ENCODE measurements around the gene NCAPG. TPM values are rescaled to one million over a fixed set of nuclear protein-coding genes. Genes with fewer than 3 reads are reported as not detected.
A peak's percentile ranks its signal among the peaks of the same experiment; 100 is the strongest.

NCAPG gene
- total and polyA plus RNA-seq, 9 of the 15 experiments (the other 6 are each of a cell fraction or from before 2014, with no cell fraction given) = 25.6 to 102 (median 65.3) TPM

DNA sequence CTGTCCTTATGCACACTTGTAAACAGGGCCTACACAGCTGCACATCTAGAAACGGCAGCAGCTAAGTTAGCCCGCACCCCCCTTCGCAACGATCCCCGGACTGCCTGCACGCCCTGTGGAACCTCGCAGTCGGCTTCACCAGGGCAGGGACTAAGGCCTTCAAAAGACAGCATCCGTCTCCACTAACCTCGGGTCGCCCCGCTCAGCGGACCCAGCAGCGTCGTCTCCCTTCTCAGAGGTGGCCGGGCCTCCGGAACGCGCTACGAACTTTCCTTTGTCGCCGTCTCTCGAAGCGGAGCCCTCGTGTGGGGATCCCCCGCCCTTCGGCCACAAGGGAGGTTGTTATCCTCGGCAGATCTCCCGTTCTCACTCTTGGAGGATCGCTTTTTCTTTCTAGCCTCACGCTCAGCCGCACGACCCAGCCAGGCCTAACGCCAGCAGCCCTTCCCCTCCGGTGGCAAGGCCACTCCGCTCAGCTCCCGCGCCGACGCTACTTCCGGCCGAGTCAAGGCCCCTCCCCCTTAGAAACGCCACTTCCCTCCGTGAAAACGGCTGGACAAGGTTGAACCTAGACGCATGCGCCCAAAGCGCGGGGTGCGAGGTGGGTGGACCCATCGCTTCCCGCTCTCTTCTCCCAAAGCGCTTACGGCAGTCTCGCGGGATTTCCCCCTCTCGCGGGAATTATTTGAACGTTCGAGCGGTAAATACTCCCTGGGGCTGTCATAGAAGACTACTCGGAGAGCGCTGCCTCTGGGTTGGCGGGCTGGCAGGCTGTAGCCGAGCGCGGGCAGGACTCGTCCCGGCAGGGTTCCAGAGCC, at the start of gene NCAPG, which contains the start of gene DCAF16 (continued):
- TF ChIP-seq, protein P1, sequence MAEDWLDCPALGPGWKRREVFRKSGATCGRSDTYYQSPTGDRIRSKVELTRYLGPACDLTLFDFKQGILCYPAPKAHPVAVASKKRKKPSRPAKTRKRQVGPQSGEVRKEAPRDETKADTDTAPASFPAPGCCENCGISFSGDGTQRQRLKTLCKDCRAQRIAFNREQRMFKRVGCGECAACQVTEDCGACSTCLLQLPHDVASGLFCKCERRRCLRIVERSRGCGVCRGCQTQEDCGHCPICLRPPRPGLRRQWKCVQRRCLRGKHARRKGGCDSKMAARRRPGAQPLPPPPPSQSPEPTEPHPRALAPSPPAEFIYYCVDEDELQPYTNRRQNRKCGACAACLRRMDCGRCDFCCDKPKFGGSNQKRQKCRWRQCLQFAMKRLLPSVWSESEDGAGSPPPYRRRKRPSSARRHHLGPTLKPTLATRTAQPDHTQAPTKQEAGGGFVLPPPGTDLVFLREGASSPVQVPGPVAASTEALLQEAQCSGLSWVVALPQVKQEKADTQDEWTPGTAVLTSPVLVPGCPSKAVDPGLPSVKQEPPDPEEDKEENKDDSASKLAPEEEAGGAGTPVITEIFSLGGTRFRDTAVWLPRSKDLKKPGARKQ (CRISPR knock-in tag; IDR thresholded peaks at IDR 0.05) = no peak
- TF ChIP-seq, protein P2, sequence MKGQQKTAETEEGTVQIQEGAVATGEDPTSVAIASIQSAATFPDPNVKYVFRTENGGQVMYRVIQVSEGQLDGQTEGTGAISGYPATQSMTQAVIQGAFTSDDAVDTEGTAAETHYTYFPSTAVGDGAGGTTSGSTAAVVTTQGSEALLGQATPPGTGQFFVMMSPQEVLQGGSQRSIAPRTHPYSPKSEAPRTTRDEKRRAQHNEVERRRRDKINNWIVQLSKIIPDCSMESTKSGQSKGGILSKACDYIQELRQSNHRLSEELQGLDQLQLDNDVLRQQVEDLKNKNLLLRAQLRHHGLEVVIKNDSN (CRISPR knock-in tag; IDR thresholded peaks at IDR 0.05) = peak; percentile 32; the same call in 1 of the 2 replicates
- no peak for TF ChIP-seq NFE2 (IDR thresholded peaks at IDR 0.05; ENCODE audit: low read depth)
- TF ChIP-seq MAFG (tag; conservative IDR thresholded peaks at IDR 0.05) = no peak
- no peak for TF ChIP-seq CEBPB (tag; IDR thresholded peaks at IDR 0.05)
- no peak for TF ChIP-seq NCOA2 (IDR thresholded peaks at IDR 0.05; ENCODE audit: partially characterized antibody in 2 of 2)
- TF ChIP-seq ZNF696 (CRISPR knock-in tag; conservative IDR thresholded peaks at IDR 0.05) = no peak
- peak; percentile 87 for TF ChIP-seq SP1 (CRISPR knock-in tag; IDR thresholded peaks at IDR 0.05)
- peak; percentile 14; the same call in 1 of the 2 replicates for TF ChIP-seq DPF2 (IDR thresholded peaks at IDR 0.05)
- no peak for TF ChIP-seq LEF1 (IDR thresholded peaks at IDR 0.05)
- TF ChIP-seq, protein P3, sequence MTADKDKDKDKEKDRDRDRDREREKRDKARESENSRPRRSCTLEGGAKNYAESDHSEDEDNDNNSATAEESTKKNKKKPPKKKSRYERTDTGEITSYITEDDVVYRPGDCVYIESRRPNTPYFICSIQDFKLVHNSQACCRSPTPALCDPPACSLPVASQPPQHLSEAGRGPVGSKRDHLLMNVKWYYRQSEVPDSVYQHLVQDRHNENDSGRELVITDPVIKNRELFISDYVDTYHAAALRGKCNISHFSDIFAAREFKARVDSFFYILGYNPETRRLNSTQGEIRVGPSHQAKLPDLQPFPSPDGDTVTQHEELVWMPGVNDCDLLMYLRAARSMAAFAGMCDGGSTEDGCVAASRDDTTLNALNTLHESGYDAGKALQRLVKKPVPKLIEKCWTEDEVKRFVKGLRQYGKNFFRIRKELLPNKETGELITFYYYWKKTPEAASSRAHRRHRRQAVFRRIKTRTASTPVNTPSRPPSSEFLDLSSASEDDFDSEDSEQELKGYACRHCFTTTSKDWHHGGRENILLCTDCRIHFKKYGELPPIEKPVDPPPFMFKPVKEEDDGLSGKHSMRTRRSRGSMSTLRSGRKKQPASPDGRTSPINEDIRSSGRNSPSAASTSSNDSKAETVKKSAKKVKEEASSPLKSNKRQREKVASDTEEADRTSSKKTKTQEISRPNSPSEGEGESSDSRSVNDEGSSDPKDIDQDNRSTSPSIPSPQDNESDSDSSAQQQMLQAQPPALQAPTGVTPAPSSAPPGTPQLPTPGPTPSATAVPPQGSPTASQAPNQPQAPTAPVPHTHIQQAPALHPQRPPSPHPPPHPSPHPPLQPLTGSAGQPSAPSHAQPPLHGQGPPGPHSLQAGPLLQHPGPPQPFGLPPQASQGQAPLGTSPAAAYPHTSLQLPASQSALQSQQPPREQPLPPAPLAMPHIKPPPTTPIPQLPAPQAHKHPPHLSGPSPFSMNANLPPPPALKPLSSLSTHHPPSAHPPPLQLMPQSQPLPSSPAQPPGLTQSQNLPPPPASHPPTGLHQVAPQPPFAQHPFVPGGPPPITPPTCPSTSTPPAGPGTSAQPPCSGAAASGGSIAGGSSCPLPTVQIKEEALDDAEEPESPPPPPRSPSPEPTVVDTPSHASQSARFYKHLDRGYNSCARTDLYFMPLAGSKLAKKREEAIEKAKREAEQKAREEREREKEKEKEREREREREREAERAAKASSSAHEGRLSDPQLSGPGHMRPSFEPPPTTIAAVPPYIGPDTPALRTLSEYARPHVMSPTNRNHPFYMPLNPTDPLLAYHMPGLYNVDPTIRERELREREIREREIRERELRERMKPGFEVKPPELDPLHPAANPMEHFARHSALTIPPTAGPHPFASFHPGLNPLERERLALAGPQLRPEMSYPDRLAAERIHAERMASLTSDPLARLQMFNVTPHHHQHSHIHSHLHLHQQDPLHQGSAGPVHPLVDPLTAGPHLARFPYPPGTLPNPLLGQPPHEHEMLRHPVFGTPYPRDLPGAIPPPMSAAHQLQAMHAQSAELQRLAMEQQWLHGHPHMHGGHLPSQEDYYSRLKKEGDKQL (CRISPR knock-in tag; IDR thresholded peaks at IDR 0.05; ENCODE audit: borderline replicate concordance) = peak; percentile 95
- 0 out of 2 replicates have a peak, but pooled peaks have one; percentile 25 for TF ChIP-seq ZBTB17 (CRISPR knock-in tag; IDR thresholded peaks at IDR 0.05)
- TF ChIP-seq PPARD (CRISPR knock-in tag; IDR thresholded peaks at IDR 0.05) = no peak
- no peak for TF ChIP-seq CREBBP (IDR thresholded peaks at IDR 0.05; ENCODE audit: low read depth, low read length)
- no peak for TF ChIP-seq CBFB (CRISPR knock-in tag; IDR thresholded peaks at IDR 0.05)
- TF ChIP-seq ZSCAN29 (IDR thresholded peaks at IDR 0.05) = no peak
- TF ChIP-seq NCOR1 (IDR thresholded peaks at IDR 0.05) = no peak
- TF ChIP-seq, protein P4, sequence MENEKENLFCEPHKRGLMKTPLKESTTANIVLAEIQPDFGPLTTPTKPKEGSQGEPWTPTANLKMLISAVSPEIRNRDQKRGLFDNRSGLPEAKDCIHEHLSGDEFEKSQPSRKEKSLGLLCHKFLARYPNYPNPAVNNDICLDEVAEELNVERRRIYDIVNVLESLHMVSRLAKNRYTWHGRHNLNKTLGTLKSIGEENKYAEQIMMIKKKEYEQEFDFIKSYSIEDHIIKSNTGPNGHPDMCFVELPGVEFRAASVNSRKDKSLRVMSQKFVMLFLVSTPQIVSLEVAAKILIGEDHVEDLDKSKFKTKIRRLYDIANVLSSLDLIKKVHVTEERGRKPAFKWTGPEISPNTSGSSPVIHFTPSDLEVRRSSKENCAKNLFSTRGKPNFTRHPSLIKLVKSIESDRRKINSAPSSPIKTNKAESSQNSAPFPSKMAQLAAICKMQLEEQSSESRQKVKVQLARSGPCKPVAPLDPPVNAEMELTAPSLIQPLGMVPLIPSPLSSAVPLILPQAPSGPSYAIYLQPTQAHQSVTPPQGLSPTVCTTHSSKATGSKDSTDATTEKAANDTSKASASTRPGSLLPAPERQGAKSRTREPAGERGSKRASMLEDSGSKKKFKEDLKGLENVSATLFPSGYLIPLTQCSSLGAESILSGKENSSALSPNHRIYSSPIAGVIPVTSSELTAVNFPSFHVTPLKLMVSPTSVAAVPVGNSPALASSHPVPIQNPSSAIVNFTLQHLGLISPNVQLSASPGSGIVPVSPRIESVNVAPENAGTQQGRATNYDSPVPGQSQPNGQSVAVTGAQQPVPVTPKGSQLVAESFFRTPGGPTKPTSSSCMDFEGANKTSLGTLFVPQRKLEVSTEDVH (IDR thresholded peaks at IDR 0.05; ENCODE audit: low read depth, partially characterized antibody) = peak; percentile 91
- TF ChIP-seq PHF20 (IDR thresholded peaks at IDR 0.05; ENCODE audit: partially characterized antibody) = peak; percentile 76

Measured in K562 (cell line).